Neuronal stem cell (in vitro differentiated cells): ENCODE results near the gene PRKCE.

Experiments used
- DNase-seq: peaks from one replicate; pipeline ENCODE4 v3.0.0-alpha.2; 2013; ENCODE audit warnings: low spot score
- H2AFZ ChIP-seq: one replicate; pipeline ENCODE4 v1.6.1; 2013; ENCODE audit warnings: mild to moderate bottlenecking, low read length, inconsistent platforms
- H2AK5ac ChIP-seq: 2 replicates; pipeline ENCODE4 v1.6.1; 2013; ENCODE audit warnings: low read depth, mild to moderate bottlenecking, inconsistent platforms, low read length, moderate library complexity, mixed read lengths
- H2BK120ac ChIP-seq: 2 replicates; pipeline ENCODE4 v1.6.1; 2013; ENCODE audit warnings: low read depth, mild to moderate bottlenecking, inconsistent platforms, low read length, moderate library complexity, mixed read lengths
- H2BK12ac ChIP-seq: one replicate; pipeline ENCODE4 v1.6.1; 2013; ENCODE audit warnings: low read length, inconsistent platforms
- H2BK15ac ChIP-seq: 2 replicates; pipeline ENCODE4 v1.6.1; 2013; ENCODE audit warnings: mild to moderate bottlenecking, low read length, inconsistent platforms, mixed read lengths
- H2BK5ac ChIP-seq: one replicate; pipeline ENCODE4 v1.6.1; 2013; ENCODE audit warnings: inconsistent platforms, mild to moderate bottlenecking, low read length, moderate library complexity
- H3K14ac ChIP-seq: one replicate; pipeline ENCODE4 v1.6.1; 2013; ENCODE audit warnings: low read length, inconsistent platforms
- H3K18ac ChIP-seq: 2 replicates; pipeline ENCODE4 v1.6.1; 2013; ENCODE audit warnings: low read length, inconsistent platforms
- H3K23ac ChIP-seq: 2 replicates; pipeline ENCODE4 v1.6.1; 2013; ENCODE audit warnings: low read depth, mild to moderate bottlenecking, mixed read lengths, low read length, inconsistent platforms; ENCODE audit not compliant: poor library complexity
- H3K27ac ChIP-seq: replicated peaks from 3 replicates; pipeline ENCODE4 v1.5.1; 2013; ENCODE audit warnings: low read length, inconsistent platforms
- H3K27me3 ChIP-seq, 3 experiments: 2 replicates each; pipeline ENCODE4 v1.6.1; 2013; ENCODE audit warnings: low read length in 3 of 3, mild to moderate bottlenecking in 2 of 3, inconsistent platforms in 1 of 3, low read depth in 1 of 3, mixed read lengths in 1 of 3, moderate library complexity in 1 of 3; ENCODE audit not compliant: control insufficient read depth in 3 of 3, insufficient read depth in 3 of 3
- H3K36me3 ChIP-seq, 2 donors: replicated peaks in 1 of 2; 2 replicates each; pipeline ENCODE4 v1.6.1; 2013; ENCODE audit warnings: low read length in 2 of 2; ENCODE audit not compliant: control insufficient read depth in 2 of 2, insufficient read depth in 2 of 2
- H3K4ac ChIP-seq: 2 replicates; pipeline ENCODE4 v1.6.1; 2013; ENCODE audit warnings: inconsistent platforms, mild to moderate bottlenecking, low read length, moderate library complexity
- H3K4me1 ChIP-seq, 2 donors: 1 replicate in 1 of 2; 2 replicates in 1 of 2; pipeline ENCODE4 v1.6.1; 2013; ENCODE audit warnings: low read length in 2 of 2, low read depth in 1 of 2; ENCODE audit not compliant: control insufficient read depth in 2 of 2, insufficient read depth in 1 of 2
- H3K4me2 ChIP-seq: one replicate; pipeline ENCODE4 v1.6.1; 2013; ENCODE audit warnings: mild to moderate bottlenecking, low read length, inconsistent platforms; ENCODE audit not compliant: insufficient read depth, poor library complexity, severe bottlenecking
- H3K4me3 ChIP-seq, 2 donors: 2 replicates each; pipeline ENCODE4 v1.5.1; 2013; ENCODE audit warnings: low read length in 2 of 2, mild to moderate bottlenecking in 2 of 2, inconsistent platforms in 1 of 2, moderate library complexity in 1 of 2
- H3K79me1 ChIP-seq: one replicate; pipeline ENCODE4 v1.6.1; 2013; ENCODE audit warnings: low read depth, mild to moderate bottlenecking, inconsistent platforms, low read length, moderate library complexity
- H3K9ac ChIP-seq: one replicate; pipeline ENCODE4 v1.6.1; 2013; ENCODE audit warnings: mild to moderate bottlenecking, low read depth, low read length, inconsistent platforms; ENCODE audit not compliant: poor library complexity
- H3K9me3 ChIP-seq, 2 donors: replicated peaks in 1 of 2; 2 replicates each; pipeline versions ENCODE3 to v1.6.1; 2013; ENCODE audit warnings: low read length in 2 of 2, mild to moderate bottlenecking in 2 of 2, inconsistent platforms in 1 of 2, low read depth in 1 of 2, mixed read lengths in 1 of 2, moderate library complexity in 1 of 2; ENCODE audit not compliant: control insufficient read depth in 2 of 2, insufficient read depth in 1 of 2
- H4K8ac ChIP-seq: one replicate; pipeline ENCODE4 v1.6.1; 2013; ENCODE audit warnings: low read depth, mild to moderate bottlenecking, inconsistent platforms, low read length, moderate library complexity
- H4K91ac ChIP-seq: one replicate; pipeline ENCODE4 v1.6.1; 2013; ENCODE audit warnings: low read length, low read depth, mild to moderate bottlenecking, inconsistent platforms; ENCODE audit not compliant: poor library complexity
- WGBS, 2 donors: extraction: QIAGEN DNeasy Blood & Tissue Kit; methylation state at CpG; one replicate each; pipeline ENCODE4 v1.1.7; 2013; ENCODE audit warnings: missing lambda C conversion rate in 2 of 2, mixed read lengths in 1 of 2; ENCODE audit not compliant: insufficient read length in 2 of 2, insufficient replicate concordance in 1 of 2; ENCODE audit errors: extremely low coverage in 2 of 2; 5-methylcytosine and 5-hydroxymethylcytosine counted together

Gene PRKCE

GRCh38 chr2:45901468-45902032 lies 250.1 kb downstream of the PRKCE start:
- no peak overlapping the region for H2AFZ ChIP-seq
- no peak overlapping the region for H2BK120ac ChIP-seq
- H3K9me3 ChIP-seq, result no peaks in the 10 kb centered on the region
- no peak overlapping the region for H3K27ac ChIP-seq
- no peak overlapping the region for H2BK5ac ChIP-seq
- H2BK15ac ChIP-seq, result no peak overlapping the region
- H3K79me1 ChIP-seq, result no peaks in the 10 kb centered on the region
- no peak overlapping the region for H3K4ac ChIP-seq
- no peak overlapping the region for H3K4me2 ChIP-seq
- no peak overlapping the region for H3K4me3 ChIP-seq
- H3K9ac ChIP-seq, result no peak overlapping the region
- H3K23ac ChIP-seq, result no peak overlapping the region
- H4K91ac ChIP-seq, result no peak overlapping the region
- no peak for DNase-seq
- no peaks in the 10 kb centered on the region for H3K36me3 ChIP-seq
- no peaks in the 10 kb centered on the region for H3K27me3 ChIP-seq
- no peak overlapping the region for H3K18ac ChIP-seq
- H4K8ac ChIP-seq, result no peak overlapping the region
- no peak overlapping the region for H2BK12ac ChIP-seq
- H2AK5ac ChIP-seq, result no peak overlapping the region
- no CpG with 5 or more reads among the region's 7 CpGs for WGBS, 2 donors
- H3K14ac ChIP-seq, result no peak overlapping the region
- peaks cover 3 to 8% of the 10 kb centered on the region in 2 donors for H3K4me1 ChIP-seq

GRCh38 chr2:45902380-45902779 lies 250.9 kb downstream of the PRKCE start:
- Histone ChIP-seq H3K4me2 (no peak overlapping the region), H2BK120ac (no peak overlapping the region), H2BK5ac (no peak overlapping the region), H4K91ac (no peak overlapping the region), H3K23ac (no peak overlapping the region), H3K4me3 (no peak overlapping the region), H3K27me3 (no peaks in the 10 kb centered on the region), H3K27ac (no peak overlapping the region), H3K4ac (no peak overlapping the region), H3K18ac (no peak overlapping the region), H2BK12ac (no peak overlapping the region), H3K36me3 (no peaks in the 10 kb centered on the region), H3K79me1 (no peaks in the 10 kb centered on the region), H3K4me1 (peaks cover 4 to 8% of the 10 kb centered on the region in 2 donors), H2BK15ac (no peak overlapping the region), H3K9ac (no peak overlapping the region), H3K9me3 (peaks cover 0 to under 1% of the 10 kb centered on the region in 2 donors), H2AFZ (no peak overlapping the region), H4K8ac (no peak overlapping the region), H3K14ac (no peak overlapping the region), H2AK5ac (no peak overlapping the region)
- DNase-seq, result no peak

- no peak overlapping the region for H2BK15ac ChIP-seq
- peaks cover 0 to 3% of the 10 kb centered on the region in 2 donors for H3K9me3 ChIP-seq
- peaks cover 6 to 8% of the 10 kb centered on the region in 2 donors for H3K4me1 ChIP-seq
- H3K36me3 ChIP-seq, result no peaks in the 10 kb centered on the region
- H2BK12ac ChIP-seq, result no peak overlapping the region
- H3K79me1 ChIP-seq, result no peaks in the 10 kb centered on the region
- H3K27ac ChIP-seq, result no peak overlapping the region
- no peak overlapping the region for H2AFZ ChIP-seq
- H4K8ac ChIP-seq, result no peak overlapping the region
- H2AK5ac ChIP-seq, result no peak overlapping the region
- no CpG with 5 or more reads among the region's 2 CpGs for WGBS, 2 donors
- H3K18ac ChIP-seq, result no peak overlapping the region
- H2BK5ac ChIP-seq, result no peak overlapping the region
- no peak overlapping the region for H3K4me2 ChIP-seq
- no peak overlapping the region for H2BK120ac ChIP-seq
- no peak overlapping the region for H3K14ac ChIP-seq
- H3K4ac ChIP-seq, result no peak overlapping the region
- H3K9ac ChIP-seq, result no peak overlapping the region
- no peak for DNase-seq
- H4K91ac ChIP-seq, result no peak overlapping the region
- H3K23ac ChIP-seq, result no peak overlapping the region
- no peaks in the 10 kb centered on the region for H3K27me3 ChIP-seq
- H3K4me3 ChIP-seq, result no peak overlapping the region
Measured at GRCh38 chr2:45902781-45903375, 251.4 kb downstream of the PRKCE start.

GRCh38 chr2:45904267-45904945 lies 252.9 kb downstream of the PRKCE start:
- no peak overlapping the region for H3K4me2 ChIP-seq
- H3K4ac ChIP-seq, result no peak overlapping the region
- H2BK120ac ChIP-seq, result no peak overlapping the region
- H2AK5ac ChIP-seq, result no peak overlapping the region
- no peak overlapping the region for H2BK5ac ChIP-seq
- peak overlapping the region; percentile 16 for H3K18ac ChIP-seq
- H3K36me3 ChIP-seq, result no peaks in the 10 kb centered on the region
- H3K4me1 ChIP-seq, result peaks cover 6 to 8% of the 10 kb centered on the region in 2 donors
- H3K14ac ChIP-seq, result no peak overlapping the region
- peaks cover 0 to 3% of the 10 kb centered on the region in 2 donors for H3K9me3 ChIP-seq
- H4K8ac ChIP-seq, result no peak overlapping the region
- H3K27ac ChIP-seq, result no peak overlapping the region
- H2AFZ ChIP-seq, result no peak overlapping the region
- H3K79me1 ChIP-seq, result no peaks in the 10 kb centered on the region
- WGBS, 2 donors, result no CpG with 5 or more reads among the region's 15 CpGs
- no peak for DNase-seq
- H3K4me3 ChIP-seq, result no peak overlapping the region
- H3K23ac ChIP-seq, result no peak overlapping the region
- H3K9ac ChIP-seq, result no peak overlapping the region
- H4K91ac ChIP-seq, result no peak overlapping the region
- no peaks in the 10 kb centered on the region for H3K27me3 ChIP-seq
- H2BK12ac ChIP-seq, result no peak overlapping the region
- no peak overlapping the region for H2BK15ac ChIP-seq
